DMS53 treated with DMSO at 0.1 percent for 48 hours (cell line): ENCODE data around the gene ST6GAL1.
"Not testable (repeated sequence)": the region's sequence is repeated elsewhere in the genome, so short reads cannot be mapped to it uniquely, and the experiment has no call there.

Experiments used
- DNase-seq: peaks from one replicate; lab custom pipeline; 2025; ENCODE audit not compliant: unreplicated experiment; lab: John Stamatoyannopoulos, UW

Gene ST6GAL1

DNA sequence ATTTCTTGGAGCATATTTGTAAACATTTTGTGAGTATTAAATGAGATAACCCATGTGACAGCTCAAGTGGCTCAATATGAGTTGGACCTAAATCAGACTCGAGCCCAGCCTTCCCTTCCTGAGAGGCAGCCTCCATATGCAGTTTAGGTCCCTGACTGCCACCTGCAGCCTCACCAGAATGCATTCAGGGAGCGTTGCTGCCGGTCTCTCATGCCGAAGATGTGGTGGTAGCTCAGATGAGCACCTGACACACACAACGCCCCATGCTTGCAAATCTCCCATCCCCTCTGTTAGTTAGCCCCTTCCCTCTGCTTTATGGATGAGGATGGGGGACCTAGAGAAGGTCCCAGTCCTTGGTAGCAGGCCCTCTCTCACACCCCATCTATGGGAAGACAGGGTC lies 9.2 kb downstream of the ST6GAL1 start:
- DNase-seq, result no peak

GRCh38 chr3:186940967-186941366 lies 10.6 kb downstream of the ST6GAL1 start:
- no peak for DNase-seq

DNA sequence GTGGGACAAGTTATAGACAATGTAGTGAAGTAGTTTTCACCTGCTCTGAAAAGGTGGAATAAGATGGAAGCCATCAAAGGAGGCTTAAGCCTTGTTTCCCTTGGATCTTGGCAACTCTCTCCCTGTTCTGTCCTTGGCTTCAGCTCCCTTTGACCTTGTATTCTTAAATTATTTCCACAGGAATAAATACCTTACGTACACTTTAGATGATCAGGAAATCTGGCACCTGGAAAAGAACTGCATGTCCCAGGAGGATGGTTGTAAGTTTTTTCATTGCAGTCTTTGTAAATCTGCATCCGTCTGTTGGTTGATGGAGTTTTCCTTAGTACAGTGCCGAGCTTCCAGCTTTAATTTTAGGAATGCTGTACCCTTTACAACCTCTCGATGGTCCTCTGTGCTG lies 11.8 kb downstream of the ST6GAL1 start:
- no peak for DNase-seq

GRCh38 chr3:186945255-186945823 lies 15.0 kb downstream of the ST6GAL1 start:
- DNase-seq, result no peak

- DNase-seq, result no peak
Measured at GRCh38 chr3:186946756-186947375, 16.5 kb downstream of the ST6GAL1 start.

DNA sequence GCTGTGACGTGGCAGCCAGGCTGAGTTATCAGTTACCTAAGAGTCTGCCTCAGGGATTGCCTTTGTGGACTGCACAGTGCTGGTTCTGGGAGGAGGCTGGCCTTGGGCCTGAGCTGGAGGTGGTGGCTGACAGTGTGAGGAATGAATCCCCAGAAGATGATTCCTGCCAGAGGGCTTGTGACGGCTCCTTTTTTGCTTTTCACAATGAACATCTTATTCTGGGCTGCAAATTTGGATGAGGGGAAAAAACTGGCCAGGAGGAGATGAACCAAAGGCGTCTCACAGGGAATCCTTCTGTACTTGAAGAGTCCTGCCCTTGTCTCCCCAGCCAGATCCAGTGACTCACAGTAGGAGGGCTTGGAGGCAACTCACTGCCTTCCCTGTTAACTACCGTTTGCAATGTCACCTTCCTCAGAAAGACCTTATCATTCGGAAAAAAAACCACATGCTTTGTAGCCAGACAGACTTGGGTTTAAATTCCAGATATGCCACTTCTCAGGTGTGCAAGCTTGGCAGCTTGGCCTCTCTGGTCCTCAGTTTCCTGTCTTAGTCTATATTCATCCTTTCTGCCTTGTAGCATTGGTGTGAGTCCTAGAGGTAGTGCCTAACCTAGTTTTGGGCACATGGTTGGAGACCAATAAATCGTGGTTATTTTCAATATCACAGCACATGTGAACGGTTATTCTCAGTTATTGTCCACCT lies 19.1 kb downstream of the ST6GAL1 start:
- DNase-seq, result no peak

- DNase-seq, result no peak
Measured at GRCh38 chr3:186950402-186951093, 20.2 kb downstream of the ST6GAL1 start.

DNA sequence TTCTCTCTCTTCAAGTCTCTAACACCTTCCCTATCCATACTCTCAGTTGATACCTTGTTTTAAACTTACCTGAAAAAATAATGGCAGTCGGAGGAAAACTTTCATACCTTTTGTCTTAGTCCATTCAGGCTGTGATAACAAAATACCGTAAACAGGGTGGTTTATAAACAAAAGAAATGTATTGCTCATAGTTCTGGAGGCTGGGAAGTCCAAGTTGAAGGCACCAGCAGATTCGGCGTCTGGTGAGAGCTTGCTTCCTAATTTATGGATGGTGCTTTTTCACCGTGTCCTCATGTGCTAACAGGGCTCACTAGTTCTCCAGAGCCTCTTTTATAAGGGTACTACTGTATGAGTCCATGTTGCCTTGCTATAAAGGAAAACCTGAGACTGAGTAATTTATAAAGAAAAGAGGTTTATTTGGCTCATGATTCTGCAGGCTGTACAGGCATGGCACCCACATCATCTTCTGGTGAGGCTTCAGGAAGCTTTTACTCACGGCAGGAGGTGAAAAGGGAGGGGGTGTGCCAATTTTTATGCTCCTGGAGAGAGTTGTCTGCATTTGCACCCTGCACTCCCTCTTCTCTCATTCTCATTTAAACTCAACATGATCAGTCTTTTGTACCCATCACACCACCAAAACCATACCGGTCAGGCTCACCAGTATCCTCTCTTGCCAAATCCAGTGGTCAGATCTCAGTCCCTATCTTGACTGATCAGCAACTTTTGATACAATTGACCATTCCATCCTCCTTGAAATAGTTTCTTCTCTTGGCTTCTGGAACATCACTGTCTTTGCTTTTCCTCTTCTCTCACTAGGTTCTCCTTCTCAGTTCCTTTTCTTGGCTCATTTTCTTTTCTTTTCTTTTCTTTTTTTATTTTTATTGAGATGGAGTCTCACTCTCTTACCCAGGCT lies 21.6 kb downstream of the ST6GAL1 start:
- no peak for DNase-seq

GRCh38 chr3:186953011-186953487 lies 22.7 kb downstream of the ST6GAL1 start:
- DNase-seq, result no peak

- not testable (repeated sequence) for DNase-seq
Measured at GRCh38 chr3:186953992-186954699, 23.8 kb downstream of the ST6GAL1 start.

DNA sequence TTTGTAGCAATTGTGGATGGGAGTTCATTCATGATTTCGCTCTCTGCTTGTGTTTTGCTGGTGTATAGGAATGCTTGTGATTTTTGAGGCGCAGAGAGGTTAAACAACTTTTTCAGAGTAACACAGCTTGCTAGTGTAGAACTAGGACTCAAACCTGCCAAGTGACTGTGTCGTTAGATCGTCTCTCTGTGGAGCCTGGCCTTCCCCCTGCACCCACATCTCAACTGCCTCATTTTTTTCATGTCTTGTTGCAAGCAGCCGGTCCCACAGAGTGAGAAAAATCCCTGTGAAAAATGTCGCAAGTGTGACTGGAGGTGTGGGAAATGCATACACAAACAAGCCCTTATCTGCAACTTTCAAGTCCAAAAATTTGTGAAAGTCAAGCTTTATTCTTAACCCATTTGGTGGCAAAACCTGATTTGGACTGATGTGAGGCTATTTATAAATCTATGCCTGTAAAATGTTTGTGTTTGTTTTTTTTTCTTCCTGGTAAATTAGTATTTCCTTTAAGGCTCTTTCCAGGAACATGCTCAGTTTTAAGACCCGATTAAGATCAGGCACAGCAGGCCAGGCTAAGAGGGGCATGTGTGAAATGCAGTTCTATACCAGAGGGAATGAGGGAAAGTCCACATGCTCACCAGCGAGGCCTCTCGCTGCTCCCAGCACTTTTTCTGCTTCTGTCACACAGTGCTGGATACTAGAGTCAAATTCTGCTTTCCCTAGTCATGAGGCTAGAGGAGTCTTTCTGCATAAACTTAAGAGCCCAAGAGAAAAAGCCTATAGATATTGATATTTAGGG lies 25.8 kb downstream of the ST6GAL1 start:
- no peak for DNase-seq

DNA sequence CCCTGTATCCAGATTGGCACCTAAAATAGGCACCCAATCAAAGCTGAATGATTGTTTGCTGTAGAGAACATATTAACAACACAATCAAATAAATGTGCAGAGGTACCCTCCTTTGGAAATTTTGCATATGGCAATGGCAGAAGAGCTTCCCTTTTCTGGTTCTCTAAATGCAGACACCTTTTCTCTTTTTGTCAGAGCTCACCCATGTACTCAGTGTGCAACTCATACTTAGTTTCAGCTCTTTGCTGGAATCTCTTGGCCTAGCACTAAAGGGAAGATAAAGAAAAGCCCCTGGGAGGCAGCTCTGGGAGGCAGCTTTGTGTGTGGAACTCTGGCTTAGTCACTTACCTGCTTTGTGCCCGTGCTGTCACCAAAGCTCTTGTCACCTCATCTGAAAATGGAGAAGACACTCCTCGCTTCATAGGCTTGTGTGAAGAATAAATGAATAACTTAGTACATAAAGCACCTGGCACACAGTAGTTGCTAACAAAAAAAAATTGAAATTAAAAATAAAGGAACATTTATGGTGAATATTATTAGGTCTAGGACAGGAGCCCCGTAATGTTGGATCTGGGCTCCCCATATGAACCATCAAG lies 28.8 kb downstream of the ST6GAL1 start:
- no peak for DNase-seq

DNA sequence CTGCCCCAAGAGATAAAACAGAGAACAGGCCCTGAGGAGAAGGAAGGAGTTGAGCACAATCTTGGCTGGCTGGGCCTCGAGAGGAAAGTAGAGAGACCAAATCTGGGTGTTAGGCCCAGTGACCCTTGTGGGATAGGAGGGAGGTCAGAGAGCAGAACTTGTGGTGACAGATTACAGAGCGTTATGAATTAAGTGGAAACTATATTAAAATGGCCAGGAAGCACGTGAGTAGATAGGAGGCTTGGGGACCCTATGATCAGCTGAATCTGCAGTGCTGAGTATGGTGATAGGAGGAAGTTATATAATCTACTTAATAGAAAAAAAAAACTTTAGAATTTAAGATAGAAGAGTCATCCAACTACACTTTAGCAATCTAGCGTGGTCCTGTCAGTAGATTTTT lies 30.0 kb downstream of the ST6GAL1 start:
- no peak for DNase-seq

- no peak for DNase-seq
Measured at GRCh38 chr3:186962445-186962844, 32.1 kb downstream of the ST6GAL1 start.

- DNase-seq, result no peak
Measured at GRCh38 chr3:186963636-186964035, 33.3 kb downstream of the ST6GAL1 start.

- no peak for DNase-seq
Measured at GRCh38 chr3:186964071-186964470, 33.7 kb downstream of the ST6GAL1 start.

DNA sequence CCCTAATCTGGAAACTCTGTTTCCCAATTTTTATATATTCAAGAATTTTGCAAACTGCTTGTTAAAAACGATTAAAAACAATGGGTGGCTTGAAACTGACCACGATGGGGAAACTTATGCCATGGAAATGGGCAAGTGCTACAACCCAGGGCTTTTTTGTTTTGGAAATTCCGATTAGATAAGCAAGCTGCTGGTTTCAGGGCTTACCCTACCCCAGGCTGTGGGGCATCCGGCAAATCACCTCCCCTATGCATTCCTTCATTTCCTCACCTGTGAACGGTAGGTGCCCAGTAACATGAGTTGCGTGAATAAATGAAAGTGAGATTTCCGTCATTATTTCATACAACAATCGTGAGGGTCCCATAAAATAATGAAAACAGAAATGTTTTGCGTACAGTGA lies 34.3 kb downstream of the ST6GAL1 start:
- no peak for DNase-seq

- no peak for DNase-seq
Measured at GRCh38 chr3:186965141-186965879, 35.0 kb downstream of the ST6GAL1 start.
